HG02588 (cell line): ENCODE results near the gene EIF2AK3.

Experiments used
- ATAC-seq: cut with Tn5 transposase; IDR thresholded peaks from one replicate; pipeline ENCODE4 v1.9.1; 2021; ENCODE audit warnings: mild to moderate bottlenecking, moderate library complexity; ENCODE audit not compliant: unreplicated experiment

Gene EIF2AK3

DNA sequence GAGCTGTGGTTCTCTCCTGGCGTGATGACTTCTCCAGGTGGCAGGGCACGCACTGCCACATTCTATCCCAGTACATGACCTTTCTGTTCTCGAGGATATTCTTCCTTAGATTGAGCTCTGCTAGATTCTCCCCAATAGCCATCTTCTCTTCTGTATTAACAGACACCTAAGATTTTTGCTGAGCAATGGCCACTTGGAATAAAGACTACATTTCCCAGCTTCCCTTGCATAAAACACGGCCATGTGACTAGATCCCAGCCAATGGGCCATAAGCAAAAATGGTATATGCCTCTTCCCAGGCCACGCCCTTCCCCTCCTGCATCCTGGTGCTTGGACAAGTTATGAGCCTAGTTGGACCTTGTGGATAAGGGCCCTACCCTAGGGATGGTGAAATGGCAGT is 82.1 kb downstream of the EIF2AK3 start:
- no peak for ATAC-seq

DNA sequence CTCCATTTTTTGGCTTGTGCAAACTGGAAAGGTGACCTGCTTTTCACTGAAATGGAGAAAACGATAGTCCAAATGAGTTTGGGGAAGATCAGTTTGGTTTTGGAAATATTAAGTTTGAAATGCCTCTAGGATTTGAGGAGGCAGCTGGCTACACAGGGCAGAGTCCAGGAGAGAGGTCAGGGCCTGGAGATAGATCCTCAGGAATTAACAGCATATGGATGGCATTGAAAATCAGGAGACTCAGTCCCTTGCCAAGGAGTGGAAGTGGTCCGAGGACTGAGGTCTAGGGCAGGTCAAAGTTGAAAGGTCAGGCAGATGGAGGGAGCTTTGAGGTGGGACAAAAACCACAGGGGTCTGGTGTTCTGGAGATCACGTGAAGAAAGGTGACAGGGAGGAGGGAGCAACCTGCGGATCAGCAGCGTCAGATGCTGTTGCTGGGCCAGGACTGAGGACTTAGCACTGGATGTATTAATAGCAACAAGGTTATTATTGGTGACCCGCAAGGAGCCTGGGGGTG is 83.7 kb downstream of the EIF2AK3 start:
- ATAC-seq: no peak

DNA sequence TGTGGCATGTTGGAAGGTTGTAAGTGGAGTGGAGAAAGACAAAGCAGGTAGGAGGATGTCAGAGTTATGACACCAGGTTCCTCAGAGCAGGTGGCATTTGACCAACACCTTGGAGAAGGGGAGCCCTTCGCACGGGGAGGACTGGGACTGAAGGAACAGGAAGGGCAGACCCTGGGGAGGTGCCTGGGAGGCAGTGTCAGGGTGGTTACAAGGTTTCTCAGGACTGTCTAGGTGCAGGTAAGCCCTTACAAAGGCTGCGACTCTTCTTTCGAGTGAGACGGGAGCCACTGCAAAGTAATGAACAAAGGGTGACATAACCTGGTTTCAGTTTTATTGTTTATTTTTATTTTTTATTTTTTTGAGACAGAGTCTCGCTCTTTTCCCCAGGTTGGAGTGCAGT is 84.6 kb downstream of the EIF2AK3 start:
- ATAC-seq: no peak

DNA sequence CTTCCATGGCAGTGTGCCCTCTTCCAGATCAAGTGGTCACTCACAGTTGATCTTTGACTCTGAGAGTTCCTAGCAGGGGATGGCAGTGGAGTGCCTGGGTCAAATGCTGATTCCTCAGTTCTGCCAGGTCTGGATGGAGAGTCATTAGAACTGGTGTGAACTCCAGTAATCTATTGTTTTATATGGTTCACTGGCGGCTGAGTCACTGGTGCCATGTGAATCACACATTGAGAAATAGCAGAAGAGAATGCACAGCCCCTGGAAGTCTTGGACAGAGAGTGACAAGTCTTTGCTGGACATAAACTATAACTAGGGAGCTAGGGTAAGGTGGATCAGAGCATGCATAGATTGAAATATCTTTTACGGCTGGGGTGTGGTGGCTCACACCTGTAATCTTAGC is 86.9 kb downstream of the EIF2AK3 start:
- no peak for ATAC-seq

DNA sequence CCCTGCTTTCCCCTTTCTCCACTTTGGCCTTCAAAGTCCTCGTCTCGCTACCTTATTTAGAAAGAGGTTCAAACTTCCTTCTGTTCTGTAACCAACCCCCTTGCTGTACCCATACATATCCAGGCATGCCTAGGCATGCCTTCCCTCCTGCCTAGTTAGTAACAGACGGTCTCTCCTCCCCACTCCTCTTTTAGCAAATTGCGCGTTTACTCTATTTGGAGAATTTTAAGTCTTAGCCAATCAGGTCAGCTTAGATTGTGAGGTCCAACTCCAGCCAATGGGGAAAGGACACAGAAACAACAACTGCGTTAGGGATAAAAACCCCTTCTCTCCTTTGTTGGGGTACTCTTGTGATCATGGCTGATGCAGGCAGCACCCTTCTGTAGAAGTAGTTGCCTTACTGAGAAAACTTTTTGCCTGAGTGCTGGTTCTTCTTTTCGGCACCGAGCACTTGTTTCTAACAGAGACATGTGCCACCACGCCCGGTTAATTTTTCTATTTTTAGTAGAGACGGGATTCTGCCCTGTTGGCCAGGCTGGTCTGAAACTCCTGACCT is 88.8 kb downstream of the EIF2AK3 start:
- no peak for ATAC-seq

DNA sequence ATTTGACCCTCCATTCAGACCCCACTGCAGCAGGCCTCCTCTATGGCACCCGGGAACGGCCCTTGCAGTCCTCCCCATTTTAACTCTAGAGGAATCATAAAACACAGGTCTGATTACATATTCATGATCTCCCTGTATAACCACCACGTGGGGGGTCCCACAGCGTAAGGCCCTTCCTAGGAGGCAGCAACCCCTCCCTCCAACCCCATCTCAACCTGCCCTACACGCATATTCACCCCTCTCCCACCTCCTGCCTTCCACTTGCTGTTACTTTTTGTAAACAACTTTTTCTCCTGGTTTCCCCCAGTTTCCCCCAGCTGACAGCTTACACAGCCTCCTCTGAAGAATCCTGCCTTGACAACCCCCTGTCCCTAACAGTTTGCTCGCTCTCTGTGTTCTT is 89.6 kb downstream of the EIF2AK3 start:
- no peak for ATAC-seq

DNA sequence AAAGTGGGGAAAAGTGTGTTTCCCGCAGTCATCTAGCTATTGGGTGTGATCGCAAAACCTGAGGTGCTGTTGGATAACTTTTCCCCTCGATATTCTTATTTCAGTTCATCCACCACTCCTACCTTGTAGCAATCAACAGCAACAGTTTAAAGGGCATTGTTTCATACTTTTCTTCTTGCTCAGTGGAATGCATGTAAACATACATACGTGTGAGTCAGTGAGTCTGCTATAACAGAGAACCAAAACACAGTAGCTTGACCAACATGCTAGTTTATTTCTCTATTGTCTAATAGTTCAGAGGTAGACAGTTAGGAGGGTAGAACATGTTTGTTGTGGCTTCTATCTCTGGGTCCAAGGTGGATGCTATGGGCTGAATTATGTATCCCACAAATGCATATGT is 97.2 kb downstream of the EIF2AK3 start:
- no peak for ATAC-seq

DNA sequence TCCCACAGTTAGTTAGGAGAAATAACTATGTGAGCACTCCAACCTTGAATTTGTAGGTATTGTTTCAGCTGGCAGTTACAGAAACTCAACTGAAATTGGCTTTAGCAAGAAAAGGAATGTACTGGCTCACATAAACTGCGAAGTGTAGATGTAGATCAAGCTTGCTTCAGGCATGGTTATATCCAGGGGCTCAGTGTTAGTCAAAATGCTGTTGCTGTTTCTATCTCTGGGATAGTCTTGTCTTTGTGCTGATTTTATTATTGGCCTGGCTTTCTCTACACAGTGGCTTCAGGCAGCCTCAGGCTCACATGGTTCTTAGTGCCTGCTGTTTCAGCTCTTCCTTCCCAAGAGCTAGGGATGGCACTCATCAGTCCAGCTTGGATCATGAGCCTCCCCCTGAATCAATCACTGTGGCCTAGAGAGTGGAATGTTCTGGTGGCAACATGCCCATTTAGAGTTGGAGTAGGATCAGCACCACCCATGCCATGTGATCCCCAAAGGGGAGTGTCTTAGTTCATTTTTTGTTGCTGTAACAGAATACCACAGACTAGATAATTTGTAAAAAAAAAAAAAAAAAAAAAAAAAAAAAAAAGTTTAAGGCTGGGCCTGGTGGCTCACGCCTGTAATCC is 105.7 kb downstream of the EIF2AK3 start:
- no peak for ATAC-seq

DNA sequence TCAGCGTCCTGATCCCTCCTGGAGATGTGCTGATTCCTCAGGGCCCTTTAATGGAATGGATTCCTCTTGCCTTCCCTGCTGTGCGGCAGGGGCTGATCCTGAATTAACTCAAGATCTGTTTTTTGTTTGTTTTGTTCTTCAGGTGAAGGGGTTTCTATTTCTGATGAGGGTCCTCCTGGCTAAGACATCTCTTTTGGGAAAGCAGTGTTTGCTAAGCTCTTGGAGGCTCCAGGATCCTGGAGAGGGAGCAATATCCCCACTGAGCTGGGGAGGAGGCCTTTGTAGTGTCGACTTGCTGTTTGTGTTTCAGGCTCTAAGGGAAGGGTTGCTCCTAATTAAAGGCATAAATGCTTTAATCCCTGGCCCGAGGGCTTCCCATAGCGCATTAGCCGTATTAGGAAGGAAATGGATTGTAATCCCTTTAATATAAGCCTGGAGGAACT is 109.5 kb downstream of the EIF2AK3 start:
- ATAC-seq: no peak
